Measurements from ENCODE around the gene PLXNA4.

Gene PLXNA4

GRCh38 chr7:132255898-132256297 is 320.4 kb downstream of the PLXNA4 start:
- DNase-seq, result no peak

- no peak for DNase-seq
These were observed 321.0 kb downstream of the PLXNA4 start for GRCh38 chr7:132255115-132255797.

DNA sequence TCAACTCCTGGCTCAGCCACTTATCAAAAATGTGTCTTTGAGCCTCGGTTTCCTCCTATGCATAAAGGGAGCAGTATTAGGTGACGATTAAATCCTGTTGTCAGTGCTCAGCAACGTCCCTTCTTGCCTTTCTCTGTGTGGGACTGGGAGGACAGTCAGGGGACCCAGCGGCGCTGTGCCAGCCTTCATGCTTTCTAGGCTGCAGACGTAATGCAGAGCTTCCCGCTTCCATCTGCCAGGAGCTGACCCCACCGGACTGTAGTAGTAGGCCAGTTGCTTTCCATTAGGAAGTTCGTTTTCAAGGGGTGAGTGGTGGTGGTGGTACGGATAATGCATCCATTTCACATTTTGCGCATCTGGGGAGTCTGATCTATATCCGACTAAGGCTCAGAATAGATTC is 321.8 kb downstream of the PLXNA4 start:
- no peak for DNase-seq

- DNase-seq, result no peak
These were observed 323.5 kb downstream of the PLXNA4 start for GRCh38 chr7:132252793-132253100.

GRCh38 chr7:132251327-132251659 is 325.0 kb downstream of the PLXNA4 start:
- no peak for DNase-seq

DNA sequence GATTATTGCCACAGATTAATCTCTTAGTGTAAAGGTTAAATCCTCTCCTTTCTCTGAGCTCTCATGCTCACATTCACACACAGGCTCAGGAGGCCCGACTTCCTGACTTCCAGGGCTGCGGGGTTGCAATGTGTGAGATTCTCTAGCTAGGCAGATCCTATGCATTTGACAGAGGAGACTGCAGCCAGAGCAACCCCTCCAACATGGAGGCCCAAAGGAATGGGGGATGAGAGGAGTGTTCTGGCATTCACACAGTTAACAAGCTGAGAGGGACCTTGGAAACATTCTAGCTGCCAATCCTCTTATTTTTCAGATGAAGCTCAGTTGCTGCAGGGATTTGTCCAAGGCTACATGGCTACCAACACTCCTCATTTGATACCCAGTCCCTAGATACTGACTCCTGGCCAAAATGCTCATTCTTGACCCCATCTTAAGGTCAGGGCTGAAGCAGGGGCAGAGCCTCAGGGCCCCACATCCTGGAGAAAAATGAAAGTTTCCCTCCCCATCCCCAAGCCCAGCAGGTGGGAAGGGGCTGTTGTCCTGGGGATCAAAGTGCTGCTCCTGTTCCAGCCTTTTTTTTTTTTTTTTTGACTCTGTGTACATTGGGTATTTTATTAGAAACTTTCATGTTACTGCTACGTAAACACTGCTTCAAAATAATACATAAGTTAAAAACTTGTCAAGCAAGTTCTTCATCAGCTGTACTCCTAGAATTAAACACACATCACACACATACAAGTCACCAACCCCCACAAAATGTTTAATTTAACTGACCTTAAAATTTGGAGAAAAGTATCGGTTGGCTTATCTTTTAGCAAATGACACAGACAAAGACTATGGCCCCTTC is 325.6 kb downstream of the PLXNA4 start:
- DNase-seq, result no peak

GRCh38 chr7:132249256-132249971 is 326.9 kb downstream of the PLXNA4 start:
- DNase-seq, result no peak

- DNase-seq, result no peak
These were observed 327.4 kb downstream of the PLXNA4 start for GRCh38 chr7:132248841-132249240.

DNA sequence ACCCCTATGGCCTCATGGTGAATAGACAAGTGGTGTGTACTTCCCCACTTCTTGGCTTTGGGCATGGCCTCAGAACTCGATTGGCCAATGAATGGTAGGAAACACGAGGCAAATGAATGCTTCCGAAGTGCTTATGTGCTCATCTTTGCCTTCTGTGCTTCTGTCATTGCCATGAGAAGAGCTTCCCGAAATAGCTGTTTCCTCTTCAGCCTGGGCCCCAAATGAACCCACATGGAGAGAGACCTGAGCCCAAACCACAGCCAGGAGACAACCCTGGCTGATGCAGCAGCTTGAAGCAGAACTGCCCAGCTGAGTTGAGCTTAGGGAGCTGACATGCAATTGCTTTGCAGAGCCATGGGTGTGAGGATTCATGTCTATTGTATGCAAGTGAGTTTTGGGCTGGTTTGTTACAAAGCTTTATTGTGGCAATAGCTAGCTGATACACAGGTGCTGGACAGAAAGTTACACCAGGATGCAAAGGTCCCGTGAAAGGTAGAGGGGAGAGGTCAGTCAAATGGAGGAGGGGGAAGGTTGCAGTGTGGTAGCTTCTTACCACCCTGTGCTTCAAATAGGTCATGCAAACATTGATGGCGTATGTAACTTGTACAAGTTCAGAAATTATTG is 328.2 kb downstream of the PLXNA4 start:
- DNase-seq, result no peak

GRCh38 chr7:132246591-132246990 is 329.7 kb downstream of the PLXNA4 start:
- no peak for DNase-seq

DNA sequence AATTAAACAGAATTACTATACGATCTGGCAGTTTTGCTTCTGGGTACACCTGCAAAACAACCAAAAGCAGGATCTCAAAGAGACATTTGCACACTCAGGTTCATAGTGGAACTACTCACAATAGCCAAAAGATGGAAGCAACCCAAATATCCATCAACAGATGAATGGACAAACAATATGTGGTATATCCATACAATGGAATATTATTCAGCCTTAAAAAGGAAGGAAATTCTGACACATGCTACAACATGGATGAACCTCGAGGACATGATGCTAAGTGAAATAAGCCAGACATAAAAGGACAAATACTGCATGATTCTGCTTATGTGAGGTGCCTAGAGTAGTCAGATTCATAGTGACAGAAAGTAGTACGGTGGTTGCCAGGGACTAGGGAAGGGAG is 330.7 kb downstream of the PLXNA4 start:
- no peak for DNase-seq

DNA sequence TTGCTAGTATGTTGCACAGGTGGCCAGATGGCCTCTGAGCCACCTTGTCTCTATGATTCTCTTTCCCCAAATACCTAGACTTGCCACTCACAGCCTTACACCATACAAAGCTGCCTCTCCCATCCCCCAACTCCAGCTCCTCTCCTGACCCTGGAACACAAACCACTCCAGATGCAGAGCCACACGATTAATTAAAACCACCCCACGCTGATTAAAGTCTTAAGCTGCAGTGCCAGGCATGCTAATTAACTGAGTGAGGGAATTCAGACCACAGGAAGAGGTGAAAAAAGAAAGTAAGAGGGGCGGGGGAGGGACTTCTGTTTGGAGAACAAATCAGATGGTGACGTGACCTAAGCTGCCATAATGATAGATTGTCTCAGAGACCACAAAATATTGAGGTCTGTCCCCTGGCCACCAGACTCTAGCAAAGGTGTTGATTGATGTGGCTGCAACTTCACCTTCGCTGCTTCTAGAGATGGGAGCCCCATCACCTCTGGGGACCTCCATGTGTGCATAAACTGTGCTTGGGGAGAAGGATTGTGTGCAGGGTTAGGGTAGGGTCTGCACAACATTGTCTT is 331.3 kb downstream of the PLXNA4 start:
- DNase-seq, result no peak

DNA sequence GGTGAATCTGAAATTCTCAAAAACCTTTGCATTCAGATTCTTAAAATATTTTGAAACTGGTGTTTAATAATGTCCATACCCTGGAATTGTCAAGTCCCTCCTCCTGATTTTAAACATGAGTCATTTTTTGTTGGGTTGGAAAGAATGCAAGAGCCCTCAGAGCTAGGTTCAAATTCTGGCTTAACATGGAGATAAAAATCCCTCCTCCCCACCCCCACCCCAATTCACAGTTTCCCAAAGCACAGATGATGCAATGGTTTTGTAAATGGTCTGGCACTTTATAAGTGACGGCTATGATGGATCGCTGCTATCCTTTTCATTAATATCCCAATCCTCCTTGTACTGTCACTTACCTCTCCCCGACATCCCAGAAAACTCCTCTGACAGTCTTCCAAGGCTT is 332.8 kb downstream of the PLXNA4 start:
- DNase-seq, result no peak

GRCh38 chr7:132243051-132243450 is 333.2 kb downstream of the PLXNA4 start:
- no peak for DNase-seq

DNA sequence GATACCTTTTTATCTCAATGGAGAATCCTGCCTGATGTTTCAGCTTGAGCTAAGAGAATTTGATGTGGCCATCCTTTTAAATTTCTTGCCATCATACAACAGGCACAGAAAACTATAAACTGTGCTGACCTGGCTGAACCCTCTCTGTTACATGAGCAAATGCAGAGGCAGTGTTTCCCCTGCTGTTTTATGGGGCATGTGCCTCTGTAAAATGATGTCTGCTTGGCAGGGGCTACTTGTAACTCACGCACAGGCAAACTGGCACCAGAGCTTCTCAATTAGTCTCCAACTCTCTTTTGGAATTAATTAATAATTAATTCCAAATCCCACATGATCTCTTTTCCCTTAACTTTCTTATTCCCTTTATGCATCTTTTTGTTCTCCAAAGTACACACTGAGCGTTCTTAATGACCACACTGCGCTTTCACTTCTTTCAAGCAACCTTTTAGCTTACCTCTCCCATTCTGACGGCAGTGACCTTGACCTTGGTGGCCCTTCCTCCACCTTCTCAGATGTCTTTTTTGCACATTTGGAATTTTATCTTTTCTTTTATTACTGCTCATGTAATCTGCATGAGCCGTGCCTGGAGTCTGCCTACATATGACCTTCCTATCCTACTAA is 334.0 kb downstream of the PLXNA4 start:
- DNase-seq, result no peak

- no peak for DNase-seq
These were observed 335.3 kb downstream of the PLXNA4 start for GRCh38 chr7:132240821-132241422.

- DNase-seq, result no peak
These were observed 336.0 kb downstream of the PLXNA4 start for GRCh38 chr7:132240262-132240661.

DNA sequence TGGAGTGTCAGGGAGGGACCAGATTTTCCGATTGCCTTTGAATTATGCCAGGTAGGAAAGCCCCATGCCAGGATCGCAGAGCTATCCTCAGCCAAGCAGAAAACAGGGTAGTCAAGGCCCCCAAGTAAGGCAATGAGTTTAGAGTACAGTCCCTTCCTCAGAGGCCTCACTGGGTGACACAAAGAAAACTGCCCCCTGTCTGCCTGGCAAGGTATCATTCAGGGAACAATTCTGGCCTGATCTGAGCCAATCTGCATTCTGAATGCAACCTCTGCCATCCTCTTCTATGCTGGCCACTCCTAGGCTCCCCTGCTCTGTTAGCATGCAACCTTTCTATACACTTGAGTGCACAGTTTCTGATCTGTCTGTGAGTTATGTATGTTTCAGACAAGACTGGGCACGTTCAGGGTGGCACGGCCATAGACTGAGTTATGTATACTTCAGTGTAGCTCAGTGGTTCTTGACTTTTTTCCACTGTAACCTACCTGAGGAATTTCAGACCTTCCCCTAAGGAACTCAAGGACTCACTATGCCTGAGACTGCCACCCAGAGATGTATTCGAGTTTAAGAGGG is 336.8 kb downstream of the PLXNA4 start:
- no peak for DNase-seq

- DNase-seq, result no peak
These were observed 341.6 kb downstream of the PLXNA4 start for GRCh38 chr7:132234711-132235110.

DNA sequence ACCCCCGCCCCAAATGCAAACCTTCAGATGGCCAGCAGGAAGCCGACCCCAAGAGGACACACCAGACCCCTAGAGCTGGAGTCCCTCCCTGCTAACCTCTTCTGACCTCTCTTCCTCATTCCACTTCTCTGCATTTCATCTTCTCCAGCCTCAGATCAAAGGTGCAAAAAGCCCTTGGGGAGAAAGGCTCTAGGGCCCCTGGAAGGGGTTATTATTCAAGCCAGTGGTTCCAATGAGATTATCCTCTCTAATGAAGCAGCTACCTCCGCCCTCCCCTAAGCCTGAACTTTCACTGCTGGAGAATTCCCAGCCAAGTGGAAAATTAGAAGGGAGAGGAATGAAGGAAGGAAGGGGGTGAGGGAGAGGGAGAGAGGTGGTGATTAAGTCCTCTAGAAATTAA is 343.9 kb downstream of the PLXNA4 start:
- DNase-seq, result no peak

DNA sequence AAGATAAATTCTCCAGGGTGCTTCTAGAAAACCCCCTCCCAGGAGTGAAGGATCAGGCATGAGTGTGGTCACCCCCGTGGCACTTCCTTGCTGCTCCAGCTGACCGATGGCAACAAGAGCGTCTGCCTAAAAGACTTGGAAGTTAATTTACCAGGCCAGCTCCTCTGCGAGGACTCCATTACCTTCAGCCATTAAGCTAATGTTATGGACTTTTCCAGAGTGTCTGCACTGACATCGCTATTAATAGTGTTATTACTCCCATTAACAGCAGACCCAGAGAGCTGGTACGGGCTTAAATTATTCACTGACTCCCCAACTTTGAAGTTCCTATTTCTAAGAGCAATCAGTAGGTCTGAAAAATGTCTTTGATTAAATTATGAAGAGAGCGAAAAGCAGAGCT is 345.8 kb downstream of the PLXNA4 start:
- DNase-seq, result no peak

DNA sequence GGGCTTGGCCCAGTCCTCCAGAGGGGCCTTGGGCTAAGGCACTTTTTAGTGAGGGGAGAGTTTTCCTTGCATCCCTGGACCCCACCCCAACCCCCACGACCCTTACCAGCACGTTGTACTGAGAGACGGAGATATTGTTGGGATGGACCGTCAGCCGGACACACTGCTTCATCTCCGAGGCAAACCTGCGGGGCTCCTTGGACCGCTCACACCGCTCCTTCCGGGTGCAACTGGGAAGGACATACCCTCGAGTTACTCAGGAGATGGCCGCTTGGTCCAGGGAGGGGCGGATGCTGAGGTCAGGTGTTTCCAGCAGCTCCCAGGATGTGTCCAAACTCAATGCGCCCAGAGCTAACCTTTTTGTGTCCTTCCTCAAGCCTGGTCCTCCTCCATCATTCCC is 348.0 kb downstream of the PLXNA4 start:
- no peak for DNase-seq

Data from NCI-H1930 (cell line).